OCI-LY7 (cell line): ENCODE measurements around the gene VAC14. TPM values are rescaled to one million over a fixed set of nuclear protein-coding genes. Genes with fewer than 3 reads are reported as not detected.

Experiments
- BruUV-seq: library from RNA; stranded (reverse); fragments of 400-500 nt; replicated peaks from 2 replicates; lab custom pipeline; 2021; lab: Mats Ljungman, UMichigan
- CTCF ChIA-PET: fragments of 300-600 bp; sonication (Branson Sonifier 250); formaldehyde crosslinking; loops from one replicate; lab custom pipeline; 2022; ENCODE audit warnings: antibody characterized with exemption; ENCODE audit not compliant: unreplicated experiment; lab: Charles Lee
- POLR2A ChIA-PET: fragments of 300-600 bp; sonication (Branson Sonifier 250); formaldehyde crosslinking; loops from one replicate; lab custom pipeline; 2022; ENCODE audit warnings: antibody characterized with exemption; lab: Charles Lee
- DNase-seq: peaks from one replicate; pipeline ENCODE4 v3.0.0-alpha.2; 2015; ENCODE audit warnings: low spot score
- H2AFZ ChIP-seq: fragments of 200-600 bp; sonication (generic), shearing (Covaris generic); 2 replicates; pipeline ENCODE4 v1.6.1; 2014; ENCODE audit warnings: mild to moderate bottlenecking, antibody characterized with exemption, low read length, moderate library complexity
- H3K27ac ChIP-seq: fragments of 200-600 bp; sonication (generic); 2 replicates; pipeline ENCODE4 v1.5.1; 2014; ENCODE audit warnings: mixed run types, low read depth, mild to moderate bottlenecking, moderate library complexity, low read length, inconsistent platforms; ENCODE audit not compliant: poor library complexity, severe bottlenecking
- H3K36me3 ChIP-seq: fragments of 200-600 bp; sonication (generic); 2 replicates; pipeline ENCODE4 v1.6.1; 2014; ENCODE audit warnings: mild to moderate bottlenecking, antibody characterized with exemption, low read length, moderate library complexity, mixed read lengths; ENCODE audit not compliant: insufficient read depth
- H3K4me1 ChIP-seq: fragments of 200-600 bp; sonication (generic); 2 replicates; pipeline ENCODE4 v1.5.1; 2014; ENCODE audit warnings: mild to moderate bottlenecking, low read length; ENCODE audit not compliant: insufficient read depth, poor library complexity, severe bottlenecking
- H3K4me2 ChIP-seq: fragments of 200-600 bp; sonication (generic); 2 replicates; pipeline ENCODE4 v1.6.1; 2014; ENCODE audit warnings: mild to moderate bottlenecking, low read length
- H3K4me3 ChIP-seq: fragments of 200-600 bp; sonication (generic); 2 replicates; pipeline ENCODE4 v1.5.1; 2014; ENCODE audit warnings: mild to moderate bottlenecking, low read depth, low read length; ENCODE audit not compliant: poor library complexity, severe bottlenecking
- H3K79me2 ChIP-seq: fragments of 200-600 bp; sonication (generic); 2 replicates; pipeline ENCODE4 v1.6.1; 2016; ENCODE audit warnings: low read depth, mild to moderate bottlenecking, low read length, moderate library complexity, mixed read lengths; ENCODE audit not compliant: insufficient read depth
- H3K9me2 ChIP-seq: fragments of 200-600 bp; sonication (generic); 2 replicates; pipeline ENCODE4 v1.6.1; 2016; ENCODE audit warnings: mild to moderate bottlenecking, low read length, mixed read lengths; ENCODE audit not compliant: insufficient read depth
- H3K9me3 ChIP-seq: fragments of 200-600 bp; sonication (generic); 2 replicates; pipeline ENCODE4 v1.6.1; 2014; ENCODE audit warnings: mild to moderate bottlenecking, mixed run types, low read length, mixed read lengths
- H4K20me1 ChIP-seq: fragments of 200-600 bp; sonication (generic); 2 replicates; pipeline ENCODE4 v1.6.1; 2014; ENCODE audit warnings: mild to moderate bottlenecking, antibody characterized with exemption, low read length, moderate library complexity, mixed read lengths; ENCODE audit not compliant: insufficient read depth
- CTCF ChIP-seq: fragments of 200-600 bp; sonication (generic); conservative IDR thresholded peaks from 2 replicates; pipeline ENCODE4 v1.5.1; 2014; ENCODE audit warnings: mild to moderate bottlenecking, antibody characterized with exemption, low read length, moderate library complexity, mixed read lengths
- EZH2phosphoT487 ChIP-seq: fragments of 200-600 bp; sonication (generic); IDR thresholded peaks from 2 replicates; pipeline ENCODE4 v1.6.1; 2018; ENCODE audit warnings: low read depth, borderline replicate concordance, mild to moderate bottlenecking, mixed run types, antibody characterized with exemption, low read length, moderate library complexity, mixed read lengths
- intact Hi-C: fragments of 100-400 bp; cut with micrococcal nuclease; formaldehyde crosslinking; loops from one replicate; pipeline ENCODE4 v1.10.0; 2022; ENCODE audit not compliant: unreplicated experiment
- total RNA-seq, 2 experiments: library from RNA; depleted of rRNA in 1 of 2; stranded (reverse); fragments of >200 nt in 1 of 2; shearing (Covaris generic) in 1 of 2; gene quantifications; 2 replicates each; pipeline ENCODE4 v1.2.3, GENCODE V29; 2014 to 2022

VAC14 gene
- total RNA-seq, 2 experiments from 2014 or later, result 37.6 to 43.1 TPM

- CTCF ChIA-PET, result no interaction called here
- no peak overlapping the region for H3K4me2 ChIP-seq
- H4K20me1 ChIP-seq, result no peaks in the 10 kb centered on the region
- TF ChIP-seq CTCF (no peak), EZH2phosphoT487 (no peak)
- no peak for DNase-seq
- H3K9me2 ChIP-seq, result no peaks in the 10 kb centered on the region
- POLR2A ChIA-PET, result no interaction called here
- H3K36me3 ChIP-seq, result peaks cover 8% of the 10 kb centered on the region; the same call in 1 of the 2 replicates
- H3K4me1 ChIP-seq, result peaks cover 6% of the 10 kb centered on the region
- no peak overlapping the region for H3K4me3 ChIP-seq
- no TSS peak for BruUV-seq
- intact Hi-C loops, result no loop called here
- H2AFZ ChIP-seq, result no peak overlapping the region
- H3K9me3 ChIP-seq, result no peaks in the 10 kb centered on the region
- H3K79me2 ChIP-seq, result no peaks in the 10 kb centered on the region
- H3K27ac ChIP-seq, result no peak overlapping the region
These were observed 106.7 kb downstream of the VAC14 start for GRCh38 chr16:70694088-70694867.

GRCh38 chr16:70692873-70693671 lies 107.9 kb downstream of the VAC14 start:
- Histone ChIP-seq H3K9me3 (no peaks in the 10 kb centered on the region), H3K4me1 (peaks cover 6% of the 10 kb centered on the region), H4K20me1 (no peaks in the 10 kb centered on the region), H3K79me2 (no peaks in the 10 kb centered on the region), H3K4me3 (no peak overlapping the region), H3K9me2 (no peaks in the 10 kb centered on the region), H3K36me3 (peaks cover 3% of the 10 kb centered on the region; the same call in 1 of the 2 replicates), H3K4me2 (no peak overlapping the region), H3K27ac (no peak overlapping the region), H2AFZ (no peak overlapping the region)
- TF ChIP-seq CTCF, result no peak
- BruUV-seq, result no TSS peak
- ChIA-PET CTCF (no interaction called here), POLR2A (no interaction called here)
- DNase-seq, result no peak
- intact Hi-C loops, result no loop called here
